Endothelial cell of umbilical vein (primary cell): ENCODE results near the gene TPH1. TPM values are rescaled to one million over a fixed set of nuclear protein-coding genes. Genes with fewer than 3 reads are reported as not detected.

Experiments used
- BruUV-seq: library from RNA; stranded (reverse); fragments of 400-500 nt; replicated peaks from 2 replicates; lab custom pipeline; 2021; lab: Mats Ljungman, UMichigan
- CTCF ChIA-PET: fragments of 300-600, 350-600 bp; sonication (Branson Sonifier 250); formaldehyde crosslinking; loops from one replicate; lab custom pipeline; 2021; ENCODE audit warnings: antibody characterized with exemption, inconsistent platforms; lab: Charles Lee
- POLR2A ChIA-PET: fragments of 300-600, 350-600 bp; sonication (Branson Sonifier 250); formaldehyde crosslinking; loops from one replicate; lab custom pipeline; 2021; ENCODE audit warnings: antibody characterized with exemption, inconsistent platforms; lab: Charles Lee
- DNase-seq: peaks from one replicate; pipeline ENCODE4 v3.0.0-alpha.2; 2011; ENCODE audit warnings: low read depth, low spot score
- FAIRE-seq: peaks from 2 replicates; lab custom pipeline; 2011; peaks lifted over from hg19 to GRCh38; lab: Jason Lieb, UNC
- H2AFZ ChIP-seq: 2 replicates; pipeline ENCODE4 v1.6.0; 2012; ENCODE audit warnings: low read depth, low read length, control low read depth, inconsistent platforms
- H3K27ac ChIP-seq: 2 replicates; pipeline ENCODE4 v1.5.1; 2011; ENCODE audit warnings: low read depth, mild to moderate bottlenecking, control low read depth, low read length, moderate library complexity; ENCODE audit not compliant: insufficient read depth
- H3K27me3 ChIP-seq, 2 experiments: 2 replicates each; pipeline versions ENCODE4 v1.6.0 to v1.6.1; 2011; ENCODE audit warnings: low read length in 2 of 2, mixed read lengths in 1 of 2; ENCODE audit not compliant: control insufficient read depth in 2 of 2, insufficient read depth in 2 of 2
- H3K36me3 ChIP-seq, 2 experiments: 2 replicates in 1 of 2; 3 replicates in 1 of 2; pipeline ENCODE4 v1.5.1; 2011; ENCODE audit warnings: low read length in 2 of 2, mild to moderate bottlenecking in 1 of 2, moderate library complexity in 1 of 2; ENCODE audit not compliant: control insufficient read depth in 2 of 2, insufficient read depth in 2 of 2; ENCODE audit errors: extremely low read depth in 1 of 2
- H3K4me1 ChIP-seq: 3 replicates; pipeline ENCODE4 v1.5.1; 2011; ENCODE audit warnings: mild to moderate bottlenecking, low read length; ENCODE audit not compliant: control insufficient read depth, insufficient read depth; ENCODE audit errors: extremely low read depth
- H3K4me2 ChIP-seq: 2 replicates; pipeline ENCODE4 v1.6.1; 2011; ENCODE audit warnings: low read length, control low read depth, mixed read lengths; ENCODE audit not compliant: insufficient read depth
- H3K4me3 ChIP-seq, 3 experiments: fragments of 200-600 bp in 1 of 3; sonication (generic), shearing (Covaris generic) in 1 of 3; replicated peaks in 1 of 3; 2 replicates each; pipeline ENCODE4 v1.5.1; 2011 to 2016; ENCODE audit warnings: control low read depth in 3 of 3, low read length in 3 of 3, mild to moderate bottlenecking in 2 of 3, inconsistent platforms in 1 of 3, low read depth in 1 of 3, moderate library complexity in 1 of 3; ENCODE audit not compliant: insufficient read depth in 1 of 3
- H3K79me2 ChIP-seq: 2 replicates; pipeline ENCODE4 v1.6.0; 2012; ENCODE audit warnings: low read length, inconsistent platforms; ENCODE audit not compliant: control insufficient read depth, insufficient read depth
- H3K9ac ChIP-seq: replicated peaks from 2 replicates; pipeline ENCODE3; 2011; ENCODE audit warnings: low read length, control low read depth; ENCODE audit not compliant: insufficient read depth; ENCODE audit errors: extremely low read depth
- H3K9me1 ChIP-seq: replicated peaks from 3 replicates; pipeline ENCODE4 v1.6.0; 2011; ENCODE audit warnings: mild to moderate bottlenecking, low read length; ENCODE audit not compliant: control insufficient read depth, insufficient read depth; ENCODE audit errors: extremely low read depth
- H3K9me3 ChIP-seq: replicated peaks from 2 replicates; pipeline ENCODE4 v1.5.1; 2012; ENCODE audit warnings: low read length, inconsistent platforms; ENCODE audit not compliant: control insufficient read depth, insufficient read depth
- H4K20me1 ChIP-seq: replicated peaks from 2 replicates; pipeline ENCODE3; 2011; ENCODE audit warnings: mild to moderate bottlenecking, low read length; ENCODE audit not compliant: control insufficient read depth, insufficient read depth; ENCODE audit errors: extremely low read depth
- CTCF ChIP-seq, 2 donors: IDR thresholded peaks; 1 replicate in 1 of 2; 2 replicates in 1 of 2; pipeline ENCODE4 v1.5.1; 2011; ENCODE audit warnings: low read length in 2 of 2, mild to moderate bottlenecking in 2 of 2, moderate library complexity in 2 of 2, control low read depth in 1 of 2, inconsistent platforms in 1 of 2, low read depth in 1 of 2; ENCODE audit not compliant: insufficient read depth in 1 of 2; ENCODE audit errors: extremely low read depth in 1 of 2
- EZH2 ChIP-seq: IDR thresholded peaks from 2 replicates; pipeline ENCODE4 v1.6.1; 2012; ENCODE audit warnings: borderline replicate concordance, low read depth, mild to moderate bottlenecking, moderate library complexity, low read length, inconsistent platforms; ENCODE audit not compliant: severe bottlenecking
- FOS ChIP-seq: IDR thresholded peaks from 2 replicates; pipeline ENCODE4 v1.6.1; 2011; ENCODE audit warnings: mild to moderate bottlenecking, low read length, moderate library complexity, borderline replicate concordance; ENCODE audit not compliant: insufficient read depth
- GATA2 ChIP-seq: IDR thresholded peaks from 2 replicates; pipeline ENCODE4 v1.7.0; 2011; ENCODE audit warnings: low read depth, mild to moderate bottlenecking, moderate library complexity, mixed read lengths, low read length; ENCODE audit not compliant: insufficient read length, insufficient read depth
- JUN ChIP-seq: IDR thresholded peaks from 2 replicates; pipeline ENCODE4 v1.6.1; 2011; ENCODE audit warnings: borderline replicate concordance, low read depth; ENCODE audit not compliant: insufficient read length, insufficient read depth
- MYC ChIP-seq: IDR thresholded peaks from one replicate; pipeline ENCODE4 v1.6.1; 2011; ENCODE audit warnings: mild to moderate bottlenecking, low read depth, low read length
- POLR2A ChIP-seq: IDR thresholded peaks from 2 replicates; pipeline ENCODE4 v1.6.1; 2012; ENCODE audit warnings: low read depth, mild to moderate bottlenecking, control low read depth, low read length
- POLR2AphosphoS5 ChIP-seq: IDR thresholded peaks from 2 replicates; pipeline ENCODE4 v1.6.1; 2012; ENCODE audit warnings: low read depth, mild to moderate bottlenecking, control low read depth, low read length, moderate library complexity; ENCODE audit not compliant: insufficient read depth
- dilution Hi-C: fragments of 300-500 bp; cut with MboI; formaldehyde crosslinking; loops from one replicate; pipeline ENCODE4 v1.15.0; 2019; ENCODE audit warnings: low sequenced_read_pairs; ENCODE audit not compliant: extremely low pct_ligation_motif_present
- intact Hi-C: fragments of 100-400 bp; cut with micrococcal nuclease; formaldehyde crosslinking; loops from one replicate; pipeline ENCODE4 v1.10.0; 2022
- polyA plus RNA-seq, 4 experiments: library from polyadenylated mRNA; depleted of rRNA in 3 of 4; stranded (reverse) in 3 of 4; unstranded in 1 of 4; fragments of >200 nt; gene quantifications; 2 replicates each; pipeline versions ENCODE4 v1.2.1 to v1.2.3, GENCODE V29; 2011 to 2012; ENCODE audit warnings: missing spikeins in 1 of 4
- total RNA-seq: library from RNA; stranded (reverse); gene quantifications from 2 replicates; pipeline ENCODE4 v1.2.3, GENCODE V29; 2021
- TF ChIP-seq, protein P1 (sequence below): IDR thresholded peaks from 2 replicates; pipeline ENCODE4 v1.6.1; 2011; ENCODE audit not compliant: insufficient read depth, insufficient read length

The TPH1 gene
- total and polyA plus RNA-seq, 2 donors (not counting 3 experiments of a cell fraction or from before 2014, with no cell fraction given): 0.07 TPM

DNA sequence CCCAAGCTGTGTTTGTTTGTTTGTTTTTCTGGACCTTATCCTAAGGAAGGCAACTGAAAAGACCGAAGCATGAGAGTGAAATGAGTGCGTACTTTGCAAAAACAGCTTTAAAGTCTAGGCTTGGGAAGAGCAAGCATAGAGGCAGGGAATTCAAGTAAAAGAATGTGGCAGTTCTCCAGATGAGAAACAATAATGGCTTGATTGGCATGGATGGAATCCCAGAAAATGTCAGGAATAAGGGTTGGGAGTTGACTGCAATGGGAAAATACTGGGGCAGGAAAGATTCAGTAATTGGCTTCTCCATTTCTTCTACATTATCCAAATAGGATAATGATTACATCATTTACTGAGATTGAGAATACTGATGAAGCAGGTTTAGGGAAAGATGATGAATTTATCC lies 42.3 kb upstream of the TPH1 start:
- Histone ChIP-seq H3K4me2 (no peak overlapping the region), H3K4me1 (no peaks in the 10 kb centered on the region), H4K20me1 (no peaks in the 10 kb centered on the region), H3K9ac (no peak overlapping the region), H3K79me2 (no peaks in the 10 kb centered on the region), H3K27ac (no peak overlapping the region), H3K9me3 (no peaks in the 10 kb centered on the region), H3K27me3 (no peaks in the 10 kb centered on the region), H3K9me1 (no peaks in the 10 kb centered on the region), H3K4me3 (no peak overlapping the region), H3K36me3 (peaks cover 5 to 12% of the 10 kb centered on the region in 2 experiments), H2AFZ (no peak overlapping the region)
- intact Hi-C loops: no loop called here
- no TSS peak for BruUV-seq
- POLR2A ChIA-PET: no interaction called here
- CTCF ChIA-PET: interaction anchor here (0.6 kb wide), 1 partner anchor 1028 kb away, joined by 3 read pairs; no protein-coding TSS in a partner anchor
- TF ChIP-seq JUN (no peak), EZH2 (no peak), MYC (no peak)
- FAIRE-seq: no peak
- DNase-seq: no peak
- dilution Hi-C loops: no loop called here

GRCh38 chr11:18081551-18081950 lies 35.5 kb upstream of the TPH1 start:
- Histone ChIP-seq H4K20me1 (no peaks in the 10 kb centered on the region), H3K9me3 (no peaks in the 10 kb centered on the region), H3K79me2 (no peaks in the 10 kb centered on the region), H3K36me3 (no peaks in the 10 kb centered on the region), H3K9me1 (no peaks in the 10 kb centered on the region), H2AFZ (no peak overlapping the region), H3K27me3 (no peaks in the 10 kb centered on the region), H3K4me2 (peak overlapping the region; percentile 43), H3K4me1 (peaks cover 18% of the 10 kb centered on the region), H3K4me3 (no peak overlapping the region), H3K27ac (no peak overlapping the region), H3K9ac (no peak overlapping the region)
- dilution Hi-C loops: no loop called here
- POLR2A ChIA-PET: no interaction called here
- CTCF ChIA-PET: interaction anchor here (0.6 to 2.4 kb wide), 7 partner anchors 8 to 444 kb away, joined by 3 to 11 read pairs (median 5); partner anchors contain the start of gene SAAL1
- FAIRE-seq (no peak), DNase-seq (peak; percentile 5)
- TF ChIP-seq GATA2 (no peak), POLR2A (no peak), POLR2AphosphoS5 (no peak), CTCF (IDR thresholded peaks at IDR 0.05; ENCODE audit: extremely low read depth in 1 of 2, insufficient read depth in 1 of 2, low read depth in 1 of 2, low read length in 2 of 2) (no peak), JUN (no peak), MYC (no peak), FOS (no peak), EZH2 (no peak)
- TF ChIP-seq, protein P1, sequence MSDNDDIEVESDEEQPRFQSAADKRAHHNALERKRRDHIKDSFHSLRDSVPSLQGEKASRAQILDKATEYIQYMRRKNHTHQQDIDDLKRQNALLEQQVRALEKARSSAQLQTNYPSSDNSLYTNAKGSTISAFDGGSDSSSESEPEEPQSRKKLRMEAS: no peak
- BruUV-seq: no TSS peak
- intact Hi-C loops: loop anchor here (2.0 kb wide), 2 partner anchors 25 to 69 kb away; partner anchors contain the start of genes SAAL1 and SERGEF
